Epithelial cell of alveolus of lung (primary cell): ENCODE measurements around the gene GGTLC1. TPM values are rescaled to one million over a fixed set of nuclear protein-coding genes. Genes with fewer than 3 reads are reported as not detected.

Source experiments
- total RNA-seq: library from RNA; depleted of rRNA; stranded (reverse); fragments of >200 nt; gene quantifications from 2 replicates; pipeline ENCODE4 v1.2.1, GENCODE V29; 2015

GGTLC1 gene
- not detected in 2 replicates for total RNA-seq

GRCh38 chr20:23988561-23988960, at the start of gene GGTLC1:
TSS of gene GGTLC1 (minus strand) at chr20:23988779. CDS start at chr20:23986611, 2,168 bp downstream.

Other genes starting within 250 kb of the GGTLC1 start
- gene CST1, start 237.8 kb downstream of the GGTLC1 start, total RNA-seq: 5.9 and 171 TPM in 2 replicates
- 0.56 TPM in 1 of 2 replicates, not detected in the other for gene CST2, start 162.1 kb downstream of the GGTLC1 start, total RNA-seq
- gene CST5, start 109.0 kb downstream of the GGTLC1 start, total RNA-seq: 0.13 TPM in 1 of 2 replicates, not detected in the other